ENCODE data around the gene RFWD3.
A peak's percentile ranks its signal among the peaks of the same experiment; 100 is the strongest.

Gene RFWD3

GRCh38 chr16:74580833-74581232, 85.8 kb downstream of the RFWD3 start:
- no peaks in the 10 kb centered on the region for H3K27me3 Mint-ChIP-seq (ENCODE audit: low read depth)
- H3K27ac Mint-ChIP-seq = peak overlapping the region; percentile 55 to 87 (median 79)
- TF ChIP-seq, protein P1, sequence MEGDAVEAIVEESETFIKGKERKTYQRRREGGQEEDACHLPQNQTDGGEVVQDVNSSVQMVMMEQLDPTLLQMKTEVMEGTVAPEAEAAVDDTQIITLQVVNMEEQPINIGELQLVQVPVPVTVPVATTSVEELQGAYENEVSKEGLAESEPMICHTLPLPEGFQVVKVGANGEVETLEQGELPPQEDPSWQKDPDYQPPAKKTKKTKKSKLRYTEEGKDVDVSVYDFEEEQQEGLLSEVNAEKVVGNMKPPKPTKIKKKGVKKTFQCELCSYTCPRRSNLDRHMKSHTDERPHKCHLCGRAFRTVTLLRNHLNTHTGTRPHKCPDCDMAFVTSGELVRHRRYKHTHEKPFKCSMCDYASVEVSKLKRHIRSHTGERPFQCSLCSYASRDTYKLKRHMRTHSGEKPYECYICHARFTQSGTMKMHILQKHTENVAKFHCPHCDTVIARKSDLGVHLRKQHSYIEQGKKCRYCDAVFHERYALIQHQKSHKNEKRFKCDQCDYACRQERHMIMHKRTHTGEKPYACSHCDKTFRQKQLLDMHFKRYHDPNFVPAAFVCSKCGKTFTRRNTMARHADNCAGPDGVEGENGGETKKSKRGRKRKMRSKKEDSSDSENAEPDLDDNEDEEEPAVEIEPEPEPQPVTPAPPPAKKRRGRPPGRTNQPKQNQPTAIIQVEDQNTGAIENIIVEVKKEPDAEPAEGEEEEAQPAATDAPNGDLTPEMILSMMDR (IDR thresholded peaks at IDR 0.05; ENCODE audit: unreplicated experiment in 3 of 3) = no peak
- peak overlapping the region in 1 of 3 experiments; percentile 64 for H3K4me3 Mint-ChIP-seq
- peaks cover 47% of the 10 kb centered on the region for H3K4me1 Mint-ChIP-seq
- H3K36me3 Mint-ChIP-seq (ENCODE audit: low read depth) = peaks cover 18% of the 10 kb centered on the region
- H3K9me3 Mint-ChIP-seq = no peaks in the 10 kb centered on the region

DNA sequence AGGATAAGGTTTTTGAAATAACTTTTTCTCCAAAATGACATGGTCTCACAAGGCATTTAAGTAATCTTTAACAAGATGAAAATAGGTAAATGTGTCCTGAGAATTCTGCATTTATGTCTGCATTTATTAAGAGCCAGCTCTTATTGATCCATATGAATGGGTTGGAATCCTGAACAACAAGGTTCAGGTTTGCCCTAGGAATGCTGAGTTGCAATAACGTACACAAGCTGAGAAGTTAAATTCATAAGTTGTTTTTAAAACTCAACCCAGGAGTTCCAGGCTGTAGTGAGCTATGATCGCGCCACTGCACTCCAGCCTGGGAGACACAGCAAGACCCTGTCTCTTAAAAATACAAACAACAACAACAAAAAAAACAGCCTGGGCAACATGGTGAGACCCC, 87.8 kb downstream of the RFWD3 start:
- Mint-ChIP-seq H3K9me3 (no peaks in the 10 kb centered on the region), H3K27ac (no peak overlapping the region), H3K27me3 (ENCODE audit: low read depth) (no peaks in the 10 kb centered on the region), H3K4me1 (peaks cover 55% of the 10 kb centered on the region), H3K4me3 (no peak overlapping the region), H3K36me3 (ENCODE audit: low read depth) (peaks cover 13% of the 10 kb centered on the region)
- TF ChIP-seq, protein P1 (IDR thresholded peaks at IDR 0.05; ENCODE audit: unreplicated experiment in 3 of 3) = no peak

- Mint-ChIP-seq H3K9me3 (no peaks in the 10 kb centered on the region), H3K4me3 (no peak overlapping the region), H3K4me1 (peaks cover 53% of the 10 kb centered on the region), H3K27ac (no peak overlapping the region), H3K27me3 (ENCODE audit: low read depth) (no peaks in the 10 kb centered on the region), H3K36me3 (ENCODE audit: low read depth) (peaks cover 9% of the 10 kb centered on the region)
- TF ChIP-seq, protein P1 (IDR thresholded peaks at IDR 0.05; ENCODE audit: unreplicated experiment in 3 of 3) = no peak
Measured at GRCh38 chr16:74578433-74578832, 88.2 kb downstream of the RFWD3 start.

DNA sequence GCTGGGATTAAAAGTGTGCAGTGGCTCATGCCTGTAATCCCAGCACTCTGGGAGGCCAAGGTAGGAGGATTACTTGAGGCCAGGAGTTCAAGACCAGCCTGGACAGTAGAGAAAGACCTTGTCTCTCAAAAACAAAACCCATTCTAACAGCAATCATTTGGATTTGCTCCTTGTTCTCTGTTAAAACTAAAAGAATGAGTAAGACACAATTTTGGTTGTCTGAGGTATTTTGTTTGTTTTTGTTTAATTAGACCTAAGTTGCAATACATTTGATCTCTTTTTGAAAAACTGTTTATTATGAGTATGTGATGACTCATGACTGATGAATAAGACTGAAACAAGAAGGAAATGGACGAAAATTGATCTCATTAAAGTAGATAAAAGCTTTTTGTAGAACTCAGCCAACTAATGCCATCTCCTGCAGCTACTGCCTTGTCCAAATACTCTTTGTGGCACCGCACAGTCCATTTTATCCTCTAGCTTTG, 88.8 kb downstream of the RFWD3 start:
- H3K9me3 Mint-ChIP-seq = no peaks in the 10 kb centered on the region
- TF ChIP-seq, protein P1 (IDR thresholded peaks at IDR 0.05; ENCODE audit: unreplicated experiment in 3 of 3) = no peak
- H3K4me1 Mint-ChIP-seq = peaks cover 51% of the 10 kb centered on the region
- peaks cover 8% of the 10 kb centered on the region for H3K36me3 Mint-ChIP-seq (ENCODE audit: low read depth)
- H3K27me3 Mint-ChIP-seq (ENCODE audit: low read depth) = no peaks in the 10 kb centered on the region
- no peak overlapping the region for H3K27ac Mint-ChIP-seq
- H3K4me3 Mint-ChIP-seq = no peak overlapping the region

GRCh38 chr16:74575807-74576643, 90.7 kb downstream of the RFWD3 start:
- Mint-ChIP-seq H3K4me3 (no peak overlapping the region), H3K27ac (peak overlapping the region; percentile 7 to 58 (median 24)), H3K36me3 (ENCODE audit: low read depth) (peaks cover 6% of the 10 kb centered on the region), H3K4me1 (peaks cover 50% of the 10 kb centered on the region), H3K9me3 (no peaks in the 10 kb centered on the region), H3K27me3 (ENCODE audit: low read depth) (no peaks in the 10 kb centered on the region)
- TF ChIP-seq, protein P1 (IDR thresholded peaks at IDR 0.05; ENCODE audit: unreplicated experiment in 3 of 3) = no peak

All from nephron (organoid).